ENCODE data around the gene ARHGEF10L. TPM values are rescaled to one million over a fixed set of nuclear protein-coding genes. Genes with fewer than 3 reads are reported as not detected.

ARHGEF10L gene
- polyA plus RNA-seq, 2 donors: 39.1 to 64.4 TPM

DNA sequence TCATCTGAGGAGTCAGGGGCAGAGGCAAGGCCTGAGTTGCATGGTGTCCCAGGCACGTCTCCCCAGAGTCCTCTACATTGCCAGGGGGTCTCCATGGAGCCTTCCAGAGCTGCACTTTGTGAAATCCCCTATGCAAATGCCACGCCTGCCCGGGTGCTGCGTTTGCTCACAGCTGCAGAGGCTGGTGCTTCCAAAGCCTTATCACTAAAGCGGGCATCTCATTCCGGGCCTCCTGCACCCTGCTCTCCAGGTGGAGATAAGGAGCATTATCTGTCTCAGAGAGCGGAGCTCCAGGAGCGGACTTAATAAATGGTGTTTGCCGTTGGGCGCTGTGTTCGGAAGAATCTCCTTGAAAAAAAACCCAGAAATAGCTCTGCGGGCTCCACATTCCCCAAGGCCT, 189.8 kb downstream of the ARHGEF10L start:
- WGBS, 2 donors: 59 to 78% methylated on average over 12 of the region's 12 CpGs
- Histone ChIP-seq H3K4me1 (ENCODE audit: control insufficient read depth in 2 of 2, insufficient read depth in 2 of 2, low read length in 1 of 2) (no peaks in the 10 kb centered on the region), H3K4me3 (ENCODE audit: low read depth in 1 of 2, low read length in 2 of 2) (no peak overlapping the region), H3K36me3 (ENCODE audit: control insufficient read depth in 2 of 2, insufficient read depth in 2 of 2, low read length in 1 of 2) (no peaks in the 10 kb centered on the region), H3K9me3 (ENCODE audit: control insufficient read depth in 2 of 2, insufficient read depth in 1 of 2, low read depth in 1 of 2, low read length in 1 of 2) (peaks cover 0 to 3% of the 10 kb centered on the region in 2 donors), H3K27me3 (ENCODE audit: control insufficient read depth in 1 of 2, insufficient read depth in 2 of 2, low read length in 2 of 2) (no peaks in the 10 kb centered on the region), H3K27ac (ENCODE audit: low read depth in 2 of 2, low read length in 1 of 2) (no peak overlapping the region)

DNA sequence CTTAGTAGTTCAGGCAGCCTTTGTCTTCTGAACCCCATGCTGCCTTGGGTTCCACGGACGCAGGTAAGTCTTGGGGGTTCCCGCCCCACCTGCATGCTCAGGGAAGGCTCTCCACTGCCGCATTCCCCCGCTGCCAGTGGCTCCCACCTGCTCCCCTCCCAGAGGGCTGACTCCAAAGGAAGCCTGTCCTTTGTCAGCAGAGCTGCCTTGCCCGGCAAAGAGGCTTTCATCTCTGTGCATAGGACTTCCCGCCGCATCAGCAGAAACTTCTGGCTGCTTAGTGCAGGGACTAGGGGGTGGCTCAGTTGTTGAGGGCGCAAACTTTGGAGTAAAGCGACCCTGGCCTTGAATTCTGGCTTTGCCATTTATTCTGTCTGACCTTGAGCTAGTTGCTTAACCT, 190.4 kb downstream of the ARHGEF10L start:
- Histone ChIP-seq H3K4me1 (ENCODE audit: control insufficient read depth in 2 of 2, insufficient read depth in 2 of 2, low read length in 1 of 2) (no peaks in the 10 kb centered on the region), H3K9me3 (ENCODE audit: control insufficient read depth in 2 of 2, insufficient read depth in 1 of 2, low read depth in 1 of 2, low read length in 1 of 2) (peaks cover 0 to 3% of the 10 kb centered on the region in 2 donors), H3K4me3 (ENCODE audit: low read depth in 1 of 2, low read length in 2 of 2) (no peak overlapping the region), H3K36me3 (ENCODE audit: control insufficient read depth in 2 of 2, insufficient read depth in 2 of 2, low read length in 1 of 2) (no peaks in the 10 kb centered on the region), H3K27me3 (ENCODE audit: control insufficient read depth in 1 of 2, insufficient read depth in 2 of 2, low read length in 2 of 2) (no peaks in the 10 kb centered on the region), H3K27ac (ENCODE audit: low read depth in 2 of 2, low read length in 1 of 2) (no peak overlapping the region)
- 73 to 81% methylated on average over 10 of the region's 10 CpGs for WGBS, 2 donors

DNA sequence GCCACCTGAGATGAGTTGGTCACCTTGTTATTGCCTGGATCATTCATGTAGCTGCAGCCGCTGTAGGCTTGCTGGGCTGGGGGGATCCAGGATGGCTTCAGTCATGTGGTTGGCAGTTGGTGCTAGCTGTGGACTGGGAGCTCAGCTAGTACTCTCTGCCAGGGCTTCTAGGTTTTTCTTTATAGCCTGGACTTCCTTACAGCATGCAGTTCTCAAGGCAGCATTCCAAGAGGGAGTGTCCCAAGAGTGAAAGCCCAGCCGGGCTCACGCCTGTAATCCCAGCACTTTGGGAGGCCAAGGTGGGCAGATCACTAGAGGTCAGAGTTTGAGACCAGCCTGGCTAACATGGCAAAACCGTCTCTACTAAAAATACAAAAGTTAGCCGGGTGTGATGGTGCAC, 192.0 kb downstream of the ARHGEF10L start:
- Histone ChIP-seq H3K9me3 (ENCODE audit: control insufficient read depth in 2 of 2, insufficient read depth in 1 of 2, low read depth in 1 of 2, low read length in 1 of 2) (peaks cover 0 to 3% of the 10 kb centered on the region in 2 donors), H3K27me3 (ENCODE audit: control insufficient read depth in 1 of 2, insufficient read depth in 2 of 2, low read length in 2 of 2) (no peaks in the 10 kb centered on the region), H3K4me1 (ENCODE audit: control insufficient read depth in 2 of 2, insufficient read depth in 2 of 2, low read length in 1 of 2) (no peaks in the 10 kb centered on the region), H3K4me3 (ENCODE audit: low read depth in 1 of 2, low read length in 2 of 2) (no peak overlapping the region), H3K36me3 (ENCODE audit: control insufficient read depth in 2 of 2, insufficient read depth in 2 of 2, low read length in 1 of 2) (no peaks in the 10 kb centered on the region), H3K27ac (ENCODE audit: low read depth in 2 of 2, low read length in 1 of 2) (no peak overlapping the region)
- 66 to 73% methylated on average over 5 of the region's 5 CpGs for WGBS, 2 donors

DNA sequence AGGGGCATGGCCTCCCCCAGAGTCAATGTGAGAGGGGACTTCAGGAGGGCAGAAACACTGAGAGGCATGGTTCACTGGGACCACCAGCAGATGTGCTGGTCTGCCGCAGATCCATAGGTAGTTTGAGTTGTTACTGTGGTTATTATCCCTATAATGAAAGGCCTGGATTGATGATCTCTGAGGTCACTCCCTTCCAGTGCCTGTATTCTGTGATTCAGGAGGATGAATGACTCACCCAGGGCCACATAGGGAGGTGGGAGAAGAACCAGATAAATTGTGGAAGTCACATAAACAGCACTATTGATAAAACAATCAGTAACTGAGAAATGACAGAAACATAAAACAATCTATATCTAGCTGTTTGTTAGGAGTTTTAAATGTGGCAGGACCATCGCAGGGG, 193.0 kb downstream of the ARHGEF10L start:
- H3K4me1 ChIP-seq (ENCODE audit: control insufficient read depth in 2 of 2, insufficient read depth in 2 of 2, low read length in 1 of 2): no peaks in the 10 kb centered on the region
- H3K9me3 ChIP-seq (ENCODE audit: control insufficient read depth in 2 of 2, insufficient read depth in 1 of 2, low read depth in 1 of 2, low read length in 1 of 2): peaks cover 0 to 3% of the 10 kb centered on the region in 2 donors
- H3K27me3 ChIP-seq (ENCODE audit: control insufficient read depth in 1 of 2, insufficient read depth in 2 of 2, low read length in 2 of 2): no peaks in the 10 kb centered on the region
- WGBS, 2 donors: 77 to 87% methylated on average over 2 of the region's 2 CpGs
- no peak overlapping the region for H3K27ac ChIP-seq (ENCODE audit: low read depth in 2 of 2, low read length in 1 of 2)
- no peak overlapping the region for H3K4me3 ChIP-seq (ENCODE audit: low read depth in 1 of 2, low read length in 2 of 2)
- no peaks in the 10 kb centered on the region for H3K36me3 ChIP-seq (ENCODE audit: control insufficient read depth in 2 of 2, insufficient read depth in 2 of 2, low read length in 1 of 2)

DNA sequence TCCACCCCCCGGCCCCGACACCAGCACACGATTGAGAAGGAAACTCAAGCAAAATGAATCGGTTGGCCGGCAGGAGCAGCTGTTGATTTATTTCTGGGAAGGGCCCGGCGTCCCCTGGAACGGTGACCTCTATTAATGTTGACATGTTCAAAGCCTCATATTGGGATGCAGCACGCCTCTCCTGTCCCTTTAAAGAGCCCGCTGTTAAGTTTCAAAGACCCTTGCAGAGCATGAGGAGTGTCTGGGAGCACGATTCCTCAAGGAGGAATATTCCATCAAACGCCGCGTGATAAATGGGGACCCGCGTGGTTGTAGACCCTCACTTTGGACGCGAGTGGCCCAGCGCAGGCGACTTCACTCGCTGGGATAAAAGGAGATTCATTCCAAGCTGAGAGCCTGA, 194.2 kb downstream of the ARHGEF10L start:
- whole genome bisulfite sequencing, 2 donors: 58 to 63% methylated on average over 21 of the region's 21 CpGs
- Histone ChIP-seq H3K9me3 (ENCODE audit: control insufficient read depth in 2 of 2, insufficient read depth in 1 of 2, low read depth in 1 of 2, low read length in 1 of 2) (peaks cover 0 to 3% of the 10 kb centered on the region in 2 donors), H3K4me1 (ENCODE audit: control insufficient read depth in 2 of 2, insufficient read depth in 2 of 2, low read length in 1 of 2) (no peaks in the 10 kb centered on the region), H3K27me3 (ENCODE audit: control insufficient read depth in 1 of 2, insufficient read depth in 2 of 2, low read length in 2 of 2) (peaks cover 0 to 3% of the 10 kb centered on the region in 2 donors), H3K4me3 (ENCODE audit: low read depth in 1 of 2, low read length in 2 of 2) (no peak overlapping the region), H3K36me3 (ENCODE audit: control insufficient read depth in 2 of 2, insufficient read depth in 2 of 2, low read length in 1 of 2) (no peaks in the 10 kb centered on the region), H3K27ac (ENCODE audit: low read depth in 2 of 2, low read length in 1 of 2) (no peak overlapping the region)

DNA sequence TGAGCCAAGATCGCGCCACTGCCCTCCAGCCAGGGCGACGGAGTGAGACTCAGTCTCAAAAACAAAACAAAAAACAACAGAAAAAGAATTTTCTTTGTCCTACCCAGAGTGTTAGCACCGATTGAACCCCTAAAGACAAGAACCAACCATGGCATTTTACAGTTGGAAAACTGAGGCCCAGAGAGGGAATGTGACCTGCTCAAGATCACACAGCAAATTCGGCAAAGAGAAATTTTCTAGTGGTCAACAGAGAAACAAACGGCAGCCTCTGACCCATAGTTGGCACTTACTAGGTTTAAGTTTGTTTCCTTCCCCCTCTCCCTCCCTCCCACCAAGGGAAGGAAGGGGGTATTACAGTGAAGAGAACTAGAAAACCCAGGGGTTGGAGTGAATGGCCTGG, 195.1 kb downstream of the ARHGEF10L start:
- Histone ChIP-seq H3K4me3 (ENCODE audit: low read depth in 1 of 2, low read length in 2 of 2) (no peak overlapping the region), H3K27me3 (ENCODE audit: control insufficient read depth in 1 of 2, insufficient read depth in 2 of 2, low read length in 2 of 2) (peaks cover 0 to 3% of the 10 kb centered on the region in 2 donors), H3K4me1 (ENCODE audit: control insufficient read depth in 2 of 2, insufficient read depth in 2 of 2, low read length in 1 of 2) (no peaks in the 10 kb centered on the region), H3K36me3 (ENCODE audit: control insufficient read depth in 2 of 2, insufficient read depth in 2 of 2, low read length in 1 of 2) (no peaks in the 10 kb centered on the region), H3K27ac (ENCODE audit: low read depth in 2 of 2, low read length in 1 of 2) (no peak overlapping the region), H3K9me3 (ENCODE audit: control insufficient read depth in 2 of 2, insufficient read depth in 1 of 2, low read depth in 1 of 2, low read length in 1 of 2) (peaks cover 0 to 3% of the 10 kb centered on the region in 2 donors)
- 77 to 82% methylated on average over 7 of the region's 7 CpGs for WGBS, 2 donors

DNA sequence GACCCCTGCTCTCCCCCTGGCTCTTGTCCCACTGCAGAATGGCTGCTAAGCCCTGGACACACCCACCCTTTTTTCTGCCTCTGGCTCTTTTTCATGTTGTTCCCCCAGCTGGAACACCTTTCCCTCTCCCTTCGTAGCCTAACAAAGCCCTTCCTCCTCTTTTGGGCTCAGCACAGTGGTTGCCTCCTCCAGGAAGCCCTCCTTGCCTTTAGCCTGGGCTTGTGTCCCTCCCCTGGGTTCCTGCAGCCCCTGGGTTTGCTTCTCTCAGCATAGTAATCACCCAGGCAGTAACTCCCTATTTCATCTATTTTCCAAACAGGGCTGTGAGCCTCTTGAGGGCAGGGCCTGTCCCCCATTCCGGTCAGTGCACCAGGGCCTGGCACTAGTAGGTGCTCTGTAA, 195.8 kb downstream of the ARHGEF10L start:
- Histone ChIP-seq H3K27me3 (ENCODE audit: control insufficient read depth in 1 of 2, insufficient read depth in 2 of 2, low read length in 2 of 2) (peaks cover 0 to 3% of the 10 kb centered on the region in 2 donors), H3K4me1 (ENCODE audit: control insufficient read depth in 2 of 2, insufficient read depth in 2 of 2, low read length in 1 of 2) (no peaks in the 10 kb centered on the region), H3K9me3 (ENCODE audit: control insufficient read depth in 2 of 2, insufficient read depth in 1 of 2, low read depth in 1 of 2, low read length in 1 of 2) (peaks cover 0 to 3% of the 10 kb centered on the region in 2 donors), H3K36me3 (ENCODE audit: control insufficient read depth in 2 of 2, insufficient read depth in 2 of 2, low read length in 1 of 2) (no peaks in the 10 kb centered on the region), H3K4me3 (ENCODE audit: low read depth in 1 of 2, low read length in 2 of 2) (no peak overlapping the region), H3K27ac (ENCODE audit: low read depth in 2 of 2, low read length in 1 of 2) (no peak overlapping the region)
- 62 to 69% methylated on average over 2 of the region's 2 CpGs for WGBS, 2 donors

DNA sequence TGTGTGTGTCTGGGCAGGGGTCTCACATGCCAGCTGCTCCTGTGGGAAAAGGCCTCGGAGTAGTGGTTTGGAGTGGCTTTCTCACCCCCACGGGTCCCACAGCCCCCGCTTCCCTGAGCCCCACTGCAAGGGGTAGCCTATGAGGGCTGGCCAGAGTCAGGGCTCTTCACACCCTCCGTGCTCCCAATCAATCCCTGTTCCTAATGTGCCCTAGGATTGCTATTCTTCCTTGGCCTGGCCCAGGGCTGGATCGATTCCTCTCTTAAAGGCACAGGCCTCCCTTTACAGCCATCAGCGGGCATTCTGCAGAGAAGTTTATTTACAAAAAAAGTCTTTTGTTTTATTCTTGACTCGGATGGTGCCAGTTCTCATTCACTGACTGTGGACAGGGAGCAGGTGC, 196.3 kb downstream of the ARHGEF10L start:
- Histone ChIP-seq H3K27me3 (ENCODE audit: control insufficient read depth in 1 of 2, insufficient read depth in 2 of 2, low read length in 2 of 2) (peaks cover 0 to 3% of the 10 kb centered on the region in 2 donors), H3K36me3 (ENCODE audit: control insufficient read depth in 2 of 2, insufficient read depth in 2 of 2, low read length in 1 of 2) (no peaks in the 10 kb centered on the region), H3K9me3 (ENCODE audit: control insufficient read depth in 2 of 2, insufficient read depth in 1 of 2, low read depth in 1 of 2, low read length in 1 of 2) (no peaks in the 10 kb centered on the region), H3K27ac (ENCODE audit: low read depth in 2 of 2, low read length in 1 of 2) (no peak overlapping the region), H3K4me3 (ENCODE audit: low read depth in 1 of 2, low read length in 2 of 2) (no peak overlapping the region), H3K4me1 (ENCODE audit: control insufficient read depth in 2 of 2, insufficient read depth in 2 of 2, low read length in 1 of 2) (no peaks in the 10 kb centered on the region)
- 41 to 42% methylated on average over 7 of the region's 7 CpGs for WGBS, 2 donors

DNA sequence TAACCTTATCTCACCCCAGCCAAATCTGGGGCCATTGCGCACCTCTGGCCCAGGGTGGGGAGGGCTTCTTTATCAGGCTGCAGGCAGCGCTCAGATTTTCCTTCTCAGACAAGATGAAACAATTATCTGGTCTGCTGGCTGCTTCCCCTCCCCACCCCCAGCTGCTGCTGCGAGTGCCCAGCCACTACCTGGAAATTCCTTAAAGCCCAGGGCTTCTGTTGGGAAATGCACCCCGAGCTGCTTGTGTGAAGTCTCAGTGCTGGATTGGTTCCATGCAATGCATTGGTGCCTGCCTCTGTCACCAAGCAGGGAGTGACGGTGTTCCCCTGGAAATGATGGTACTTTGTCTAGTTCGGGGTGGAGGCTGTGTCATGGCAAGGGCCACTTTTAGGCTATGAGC, 197.1 kb downstream of the ARHGEF10L start:
- WGBS, 2 donors: 63 to 66% methylated on average over 6 of the region's 6 CpGs

DNA sequence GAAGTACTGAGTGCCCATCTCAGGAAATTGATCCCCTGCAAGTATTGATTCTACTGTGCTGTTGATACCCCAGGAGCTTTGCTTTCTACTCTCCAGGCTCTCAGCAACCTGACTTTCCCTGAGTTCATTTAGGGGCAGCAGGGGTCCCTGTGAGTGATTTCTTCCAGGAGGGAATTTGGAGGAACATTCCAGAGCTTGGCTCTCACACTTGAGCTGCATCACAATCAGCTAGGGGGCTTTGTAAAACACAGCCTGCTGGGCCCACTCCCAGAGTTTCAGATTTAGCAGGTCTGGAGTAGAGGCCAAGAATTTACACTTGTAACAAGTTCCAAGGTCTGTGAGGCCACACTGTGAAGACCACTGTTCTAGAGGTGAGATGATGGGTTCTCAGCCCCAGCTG, 199.6 kb downstream of the ARHGEF10L start:
- Histone ChIP-seq H3K4me1 (ENCODE audit: control insufficient read depth in 2 of 2, insufficient read depth in 2 of 2, low read length in 1 of 2) (no peaks in the 10 kb centered on the region), H3K4me3 (ENCODE audit: low read depth in 1 of 2, low read length in 2 of 2) (no peak overlapping the region), H3K9me3 (ENCODE audit: control insufficient read depth in 2 of 2, insufficient read depth in 1 of 2, low read depth in 1 of 2, low read length in 1 of 2) (no peaks in the 10 kb centered on the region), H3K27me3 (ENCODE audit: control insufficient read depth in 1 of 2, insufficient read depth in 2 of 2, low read length in 2 of 2) (peaks cover 0 to 3% of the 10 kb centered on the region in 2 donors), H3K36me3 (ENCODE audit: control insufficient read depth in 2 of 2, insufficient read depth in 2 of 2, low read length in 1 of 2) (no peaks in the 10 kb centered on the region), H3K27ac (ENCODE audit: low read depth in 2 of 2, low read length in 1 of 2) (no peak overlapping the region)

More for the DNA sequence above, 197.1 kb downstream of the ARHGEF10L start:
- Histone ChIP-seq H3K27me3 (ENCODE audit: control insufficient read depth in 1 of 2, insufficient read depth in 2 of 2, low read length in 2 of 2) (peaks cover 0 to 3% of the 10 kb centered on the region in 2 donors), H3K4me1 (ENCODE audit: control insufficient read depth in 2 of 2, insufficient read depth in 2 of 2, low read length in 1 of 2) (no peaks in the 10 kb centered on the region), H3K9me3 (ENCODE audit: control insufficient read depth in 2 of 2, insufficient read depth in 1 of 2, low read depth in 1 of 2, low read length in 1 of 2) (no peaks in the 10 kb centered on the region), H3K27ac (ENCODE audit: low read depth in 2 of 2, low read length in 1 of 2) (no peak overlapping the region), H3K4me3 (ENCODE audit: low read depth in 1 of 2, low read length in 2 of 2) (no peak overlapping the region), H3K36me3 (ENCODE audit: control insufficient read depth in 2 of 2, insufficient read depth in 2 of 2, low read length in 1 of 2) (no peaks in the 10 kb centered on the region)

Measured in esophagus (tissue), 2 donors.